ENCODE results near the gene FANCC. TPM values are rescaled to one million over a fixed set of nuclear protein-coding genes. Genes with fewer than 3 reads are reported as not detected.

FANCC gene
- total RNA-seq, 4 donors from 2014 or later: 13.8 to 32.2 (median 21.4) TPM

DNA sequence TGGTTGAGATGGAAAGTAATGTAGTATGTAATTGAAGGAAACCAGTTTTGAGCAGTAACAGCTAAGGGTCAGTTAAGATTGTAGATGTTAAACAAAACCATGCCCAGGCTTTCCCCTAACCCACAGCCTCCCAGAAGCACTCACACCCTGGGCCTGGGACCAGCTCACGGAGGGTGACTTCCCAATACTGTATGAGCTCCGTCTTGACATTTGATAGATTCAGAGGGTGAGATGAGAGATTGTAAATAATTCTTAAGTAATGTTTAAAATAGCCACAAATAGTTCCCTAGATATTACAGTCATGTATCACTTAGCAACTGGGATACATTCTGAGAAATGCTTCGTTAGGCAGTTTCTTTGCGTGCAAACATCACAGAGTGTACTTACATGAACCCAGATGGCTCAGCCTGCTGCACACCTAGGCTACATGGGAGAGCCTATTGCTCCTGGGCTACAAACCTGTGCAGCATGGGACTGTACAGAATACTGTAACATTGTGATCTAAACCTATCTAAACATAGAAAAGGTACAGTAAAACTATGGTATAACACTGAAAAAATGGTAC, 140.7 kb downstream of the FANCC start:
- Histone ChIP-seq H3K36me3 (no peaks in the 10 kb centered on the region), H3K4me1 (no peaks in the 10 kb centered on the region), H3K27me3 (no peaks in the 10 kb centered on the region), H3K9me3 (no peaks in the 10 kb centered on the region), H3K27ac (no peak overlapping the region), H3K4me3 (no peak overlapping the region)
- TF ChIP-seq POLR2A (IDR thresholded peaks at IDR 0.05): no peak
- TF ChIP-seq, protein P1, sequence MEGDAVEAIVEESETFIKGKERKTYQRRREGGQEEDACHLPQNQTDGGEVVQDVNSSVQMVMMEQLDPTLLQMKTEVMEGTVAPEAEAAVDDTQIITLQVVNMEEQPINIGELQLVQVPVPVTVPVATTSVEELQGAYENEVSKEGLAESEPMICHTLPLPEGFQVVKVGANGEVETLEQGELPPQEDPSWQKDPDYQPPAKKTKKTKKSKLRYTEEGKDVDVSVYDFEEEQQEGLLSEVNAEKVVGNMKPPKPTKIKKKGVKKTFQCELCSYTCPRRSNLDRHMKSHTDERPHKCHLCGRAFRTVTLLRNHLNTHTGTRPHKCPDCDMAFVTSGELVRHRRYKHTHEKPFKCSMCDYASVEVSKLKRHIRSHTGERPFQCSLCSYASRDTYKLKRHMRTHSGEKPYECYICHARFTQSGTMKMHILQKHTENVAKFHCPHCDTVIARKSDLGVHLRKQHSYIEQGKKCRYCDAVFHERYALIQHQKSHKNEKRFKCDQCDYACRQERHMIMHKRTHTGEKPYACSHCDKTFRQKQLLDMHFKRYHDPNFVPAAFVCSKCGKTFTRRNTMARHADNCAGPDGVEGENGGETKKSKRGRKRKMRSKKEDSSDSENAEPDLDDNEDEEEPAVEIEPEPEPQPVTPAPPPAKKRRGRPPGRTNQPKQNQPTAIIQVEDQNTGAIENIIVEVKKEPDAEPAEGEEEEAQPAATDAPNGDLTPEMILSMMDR (IDR thresholded peaks at IDR 0.05): no peak
- no peak for DNase-seq

DNA sequence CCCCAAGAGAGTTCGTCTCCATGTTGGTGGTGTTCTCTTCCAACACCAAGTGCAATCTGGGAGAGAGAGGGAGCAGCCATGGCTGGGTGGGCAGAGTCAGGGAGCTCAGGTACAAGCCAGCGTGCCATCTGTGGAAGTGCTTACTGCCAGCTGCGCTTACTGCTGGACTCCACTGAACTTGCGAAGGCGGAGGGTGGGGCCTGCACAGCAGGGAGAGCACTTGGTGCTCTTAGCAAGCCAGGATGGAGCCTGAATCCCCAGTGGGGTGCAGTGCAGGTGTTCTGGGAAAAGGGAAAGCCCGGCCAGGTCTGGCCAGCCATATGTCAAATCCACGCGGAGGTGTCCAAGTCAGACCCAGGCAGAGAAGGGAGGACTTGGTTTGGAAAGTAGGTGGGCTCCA, 142.0 kb downstream of the FANCC start:
- TF ChIP-seq, protein P1 (IDR thresholded peaks at IDR 0.05): no peak
- no peak for TF ChIP-seq POLR2A (IDR thresholded peaks at IDR 0.05)
- H3K9me3 ChIP-seq: no peaks in the 10 kb centered on the region
- no peak overlapping the region for H3K4me3 ChIP-seq
- DNase-seq: no peak
- no peaks in the 10 kb centered on the region for H3K4me1 ChIP-seq
- H3K27ac ChIP-seq: no peak overlapping the region
- H3K36me3 ChIP-seq: no peaks in the 10 kb centered on the region
- no peaks in the 10 kb centered on the region for H3K27me3 ChIP-seq

DNA sequence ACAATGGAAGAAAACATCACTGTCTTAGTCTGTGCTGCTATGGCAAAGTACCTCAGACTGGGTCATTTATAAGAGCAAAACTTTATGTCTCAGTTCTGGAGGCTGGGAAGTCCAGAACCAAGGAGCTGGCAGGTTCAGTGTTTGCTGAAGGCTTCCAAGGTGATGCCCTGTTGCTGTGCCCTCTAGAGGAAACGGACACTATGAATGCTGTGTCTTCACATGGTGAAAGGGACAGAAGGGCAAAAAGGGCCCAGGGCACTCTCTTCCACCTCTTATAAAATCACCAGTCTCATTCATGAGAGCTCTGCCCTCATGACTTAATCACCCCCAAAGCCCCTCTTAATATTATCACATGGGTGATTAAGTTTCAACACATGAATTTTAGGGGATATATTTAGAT, 143.5 kb downstream of the FANCC start:
- DNase-seq: no peak
- no peak for TF ChIP-seq POLR2A (IDR thresholded peaks at IDR 0.05)
- H3K27me3 ChIP-seq: no peaks in the 10 kb centered on the region
- no peaks in the 10 kb centered on the region for H3K4me1 ChIP-seq
- H3K9me3 ChIP-seq: no peaks in the 10 kb centered on the region
- H3K36me3 ChIP-seq: no peaks in the 10 kb centered on the region
- H3K4me3 ChIP-seq: no peak overlapping the region
- no peak overlapping the region for H3K27ac ChIP-seq

DNA sequence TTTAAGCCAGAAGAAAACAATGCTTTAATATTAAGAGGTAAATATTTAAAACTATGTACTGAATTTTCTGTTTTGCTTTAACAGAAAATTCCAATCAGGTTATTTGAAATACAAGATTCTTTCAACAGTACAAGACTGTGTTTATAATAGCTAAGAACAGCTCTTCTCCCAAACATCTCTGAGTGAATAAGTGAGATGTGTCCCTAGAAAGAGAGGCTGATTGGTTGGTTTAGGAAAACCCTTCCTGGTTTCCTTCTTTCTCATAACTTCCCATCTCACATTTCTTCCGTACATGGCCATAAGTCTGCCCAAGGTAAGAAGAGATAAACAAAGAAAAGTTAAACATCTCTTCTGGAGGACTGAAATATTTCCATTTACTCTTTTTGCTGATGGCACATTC, 145.9 kb downstream of the FANCC start:
- H3K36me3 ChIP-seq: no peaks in the 10 kb centered on the region
- TF ChIP-seq POLR2A (IDR thresholded peaks at IDR 0.05): no peak
- TF ChIP-seq, protein P1 (IDR thresholded peaks at IDR 0.05): no peak
- no peak overlapping the region for H3K27ac ChIP-seq
- H3K4me1 ChIP-seq: no peaks in the 10 kb centered on the region
- no peaks in the 10 kb centered on the region for H3K9me3 ChIP-seq
- no peaks in the 10 kb centered on the region for H3K27me3 ChIP-seq
- H3K4me3 ChIP-seq: no peak overlapping the region
- DNase-seq: no peak

DNA sequence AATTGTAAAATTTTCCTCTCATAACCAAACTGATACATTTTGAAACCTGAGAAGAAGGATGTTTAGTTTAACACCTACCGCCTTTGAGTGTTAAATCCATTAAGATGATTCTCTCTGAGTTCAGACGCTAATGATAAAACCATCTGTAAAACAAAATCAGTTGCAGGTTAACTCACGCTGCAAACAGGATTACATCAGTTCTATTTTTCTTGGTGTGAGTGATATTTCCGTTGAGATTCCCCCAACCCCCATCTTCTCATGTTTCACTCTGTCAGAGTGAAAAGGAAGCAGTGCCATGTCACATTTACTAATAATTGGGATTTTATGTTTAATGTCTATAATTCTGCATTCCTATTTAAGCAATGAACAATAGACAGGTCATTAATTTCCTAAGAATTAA, 146.5 kb downstream of the FANCC start:
- Histone ChIP-seq H3K4me3 (no peak overlapping the region), H3K36me3 (no peaks in the 10 kb centered on the region), H3K27ac (no peak overlapping the region), H3K9me3 (no peaks in the 10 kb centered on the region), H3K4me1 (no peaks in the 10 kb centered on the region), H3K27me3 (no peaks in the 10 kb centered on the region)
- no peak for DNase-seq
- TF ChIP-seq, protein P1 (IDR thresholded peaks at IDR 0.05): no peak
- no peak for TF ChIP-seq POLR2A (IDR thresholded peaks at IDR 0.05)

DNA sequence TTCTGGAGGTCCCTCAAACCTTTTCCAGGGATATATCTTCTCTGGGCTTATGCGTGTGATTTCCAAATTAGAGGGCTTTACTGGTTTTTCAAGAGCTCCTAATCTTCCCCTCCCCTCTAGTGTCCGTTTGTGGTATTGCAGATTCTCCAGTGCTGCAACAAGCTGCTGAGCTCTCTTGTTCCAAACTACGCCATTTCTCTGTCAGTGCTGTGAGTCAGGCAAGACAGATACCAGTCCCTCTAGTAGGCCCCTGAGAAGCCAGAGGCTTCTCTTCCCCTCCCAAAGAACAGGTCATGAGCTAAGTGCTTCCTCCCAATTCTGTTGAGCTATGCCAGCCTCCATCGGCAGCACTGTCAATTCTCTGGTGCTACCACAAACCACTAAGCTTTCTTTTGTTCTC, 149.5 kb downstream of the FANCC start:
- Histone ChIP-seq H3K27ac (no peak overlapping the region), H3K4me1 (no peaks in the 10 kb centered on the region), H3K4me3 (no peak overlapping the region), H3K36me3 (no peaks in the 10 kb centered on the region), H3K9me3 (no peaks in the 10 kb centered on the region), H3K27me3 (no peaks in the 10 kb centered on the region)
- peak in 2 of 3 donors; percentile 38 to 77 for DNase-seq
- TF ChIP-seq, protein P1 (IDR thresholded peaks at IDR 0.05): peak; percentile 29 to 81 (median 72)
- no peak for TF ChIP-seq POLR2A (IDR thresholded peaks at IDR 0.05)
